Brain microvascular endothelial cell (primary cell): Measurements from ENCODE around the gene ZNF506.
"Not testable (repeated sequence)": the region's sequence is repeated elsewhere in the genome, so short reads cannot be mapped to it uniquely, and the experiment has no call there.

ENCODE experiments used
- DNase-seq: peaks from one replicate; pipeline ENCODE4 v3.0.0-alpha.2; 2020
- H3K27ac ChIP-seq: fragments of 250-450 bp; sonication (Bioruptor Pico); 2 replicates; pipeline ENCODE4 v1.5.1; 2020; ENCODE audit warnings: mild to moderate bottlenecking, moderate library complexity
- H3K27me3 ChIP-seq: fragments of 250-450 bp; sonication (Bioruptor Pico); replicated peaks from 2 replicates; pipeline ENCODE4 v1.5.1; 2020; ENCODE audit warnings: mild to moderate bottlenecking
- H3K36me3 ChIP-seq: fragments of 250-450 bp; sonication (Bioruptor Pico); replicated peaks from 2 replicates; pipeline ENCODE4 v1.5.1; 2020; ENCODE audit warnings: mild to moderate bottlenecking
- H3K4me3 ChIP-seq: 2 replicates; pipeline ENCODE4 v1.5.1; 2011; ENCODE audit warnings: low read depth, mild to moderate bottlenecking, control low read depth, low read length, moderate library complexity
- CTCF ChIP-seq: IDR thresholded peaks from 2 replicates; pipeline ENCODE4 v1.5.1; 2011; ENCODE audit warnings: low read depth, mild to moderate bottlenecking, moderate library complexity, low read length, control low read depth, inconsistent platforms; ENCODE audit errors: missing control alignments
- in situ Hi-C: cut with HindIII; loops from 2 replicates; pipeline ENCODE4 v1.10.0; 2017; ENCODE audit warnings: low sequenced_read_pairs, low pct_ligation_motif_present

The ZNF506 gene

DNA sequence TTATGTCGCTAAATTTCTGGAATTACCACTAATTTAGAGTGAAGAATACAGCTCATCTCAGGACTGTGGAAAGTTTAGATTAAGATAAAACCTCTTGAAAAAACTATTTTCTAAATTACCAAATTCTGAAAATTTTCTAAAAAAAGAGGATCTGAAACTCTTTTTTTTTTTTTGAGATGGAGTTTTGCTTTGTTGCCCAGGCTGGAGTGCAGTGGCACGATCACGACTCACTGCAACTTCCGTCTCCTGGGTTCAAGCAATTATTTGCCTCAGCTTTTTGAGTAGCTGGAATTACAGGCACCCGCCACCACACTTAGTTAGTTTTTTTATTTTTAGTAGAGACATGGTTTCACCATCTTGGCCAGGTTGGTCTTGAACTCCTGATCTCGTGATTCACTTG is 27.5 kb upstream of the ZNF506 start:
- no peak for DNase-seq
- Histone ChIP-seq H3K36me3 (no peaks in the 10 kb centered on the region), H3K27me3 (no peaks in the 10 kb centered on the region), H3K27ac (no peak overlapping the region), H3K4me3 (no peak overlapping the region)
- in situ Hi-C loops, result no loop called here
- no peak for TF ChIP-seq CTCF

DNA sequence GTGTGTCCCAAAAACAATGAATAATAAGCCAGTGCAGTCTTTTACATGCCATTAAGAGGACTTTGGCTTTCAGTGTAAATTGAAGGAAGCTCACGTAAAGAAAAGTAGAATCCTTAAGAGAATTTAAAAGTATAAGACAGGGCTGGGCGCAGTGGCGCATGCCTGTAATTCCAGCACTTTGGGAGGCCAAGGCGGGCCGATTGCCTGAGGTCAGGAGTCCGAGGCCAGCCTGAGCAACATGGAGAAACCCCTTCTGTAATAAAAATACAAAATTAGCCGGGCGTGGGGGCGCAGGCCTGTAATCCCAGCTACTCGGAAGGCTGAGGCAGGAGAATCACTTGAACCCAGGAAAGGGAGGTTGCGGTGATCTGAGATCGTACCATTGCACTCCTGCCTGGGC is 26.2 kb upstream of the ZNF506 start:
- TF ChIP-seq CTCF, result no peak
- H3K27ac ChIP-seq, result no peak overlapping the region
- no peaks in the 10 kb centered on the region for H3K36me3 ChIP-seq
- no peaks in the 10 kb centered on the region for H3K27me3 ChIP-seq
- H3K4me3 ChIP-seq, result no peak overlapping the region
- no peak for DNase-seq
- in situ Hi-C loops, result no loop called here

DNA sequence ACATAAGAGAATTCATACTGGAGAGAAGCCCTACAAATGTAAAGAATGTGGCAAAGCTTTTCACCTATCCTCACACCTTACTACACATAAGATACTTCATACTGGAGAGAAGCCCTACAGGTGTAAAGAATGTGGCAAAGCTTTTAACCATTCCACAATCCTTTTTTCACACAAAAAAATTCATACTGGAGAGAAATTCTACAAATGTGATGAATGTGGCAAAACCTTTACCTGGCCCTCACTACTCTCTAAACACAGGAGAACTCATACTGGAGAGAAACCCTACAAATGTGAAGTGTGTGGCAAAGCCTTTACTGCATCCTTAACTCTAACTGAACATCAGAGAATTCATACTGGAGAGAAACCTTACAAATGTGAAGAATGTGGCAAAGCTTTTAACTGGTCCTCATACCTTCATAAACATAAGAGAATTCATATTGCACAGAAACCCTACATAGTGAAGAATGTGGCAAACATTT is 14.0 kb upstream of the ZNF506 start:
- no peak for DNase-seq
- Histone ChIP-seq H3K4me3 (no peak overlapping the region), H3K27ac (no peak overlapping the region), H3K36me3 (no peaks in the 10 kb centered on the region), H3K27me3 (no peaks in the 10 kb centered on the region)
- in situ Hi-C loops, result no loop called here
- no peak for TF ChIP-seq CTCF

DNA sequence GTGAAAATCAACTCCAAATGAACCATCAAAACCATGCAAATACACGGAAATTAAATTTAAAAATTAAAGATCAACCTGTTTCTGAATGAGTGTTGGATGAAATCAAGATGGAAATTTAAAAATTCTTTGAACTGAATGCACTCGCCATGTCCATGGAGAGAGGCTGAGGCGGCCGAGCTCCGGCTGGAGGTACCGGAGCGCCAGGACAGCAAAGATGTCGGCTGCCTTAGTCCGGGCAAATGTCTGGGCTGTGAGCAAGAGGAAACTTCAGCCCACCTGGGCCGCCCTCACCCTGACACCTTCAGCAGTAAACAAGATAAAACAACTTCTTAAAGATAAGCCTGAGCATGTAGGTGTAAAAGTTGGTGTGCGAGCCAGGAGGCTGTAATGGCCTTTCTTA is 5.3 kb upstream of the ZNF506 start:
- Histone ChIP-seq H3K27ac (no peak overlapping the region), H3K4me3 (no peak overlapping the region), H3K36me3 (no peaks in the 10 kb centered on the region), H3K27me3 (no peaks in the 10 kb centered on the region)
- TF ChIP-seq CTCF, result no peak
- in situ Hi-C loops, result no loop called here
- DNase-seq, result no peak

DNA sequence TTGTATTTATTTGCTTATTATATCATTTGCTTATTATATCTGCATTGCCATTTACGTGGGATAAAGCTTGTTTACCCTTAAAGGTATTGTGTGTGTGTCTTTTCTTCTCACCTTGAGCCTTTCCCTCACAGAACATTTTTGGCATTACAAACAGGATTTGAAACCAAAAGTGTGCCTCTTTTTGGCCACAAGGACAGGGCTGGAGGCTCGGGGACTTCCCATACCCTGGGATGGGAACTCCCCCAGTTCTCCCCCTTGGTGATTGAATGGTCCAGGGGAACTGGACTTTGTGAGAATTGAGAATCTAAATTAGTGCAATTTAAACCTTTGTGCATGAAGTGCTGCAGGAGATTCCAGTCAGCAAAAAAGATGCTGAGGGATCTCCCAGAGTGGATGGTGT is 2.4 kb upstream of the ZNF506 start:
- Histone ChIP-seq H3K4me3 (no peak overlapping the region), H3K27me3 (no peaks in the 10 kb centered on the region), H3K36me3 (no peaks in the 10 kb centered on the region), H3K27ac (no peak overlapping the region)
- in situ Hi-C loops, result no loop called here
- TF ChIP-seq CTCF, result no peak
- no peak for DNase-seq

DNA sequence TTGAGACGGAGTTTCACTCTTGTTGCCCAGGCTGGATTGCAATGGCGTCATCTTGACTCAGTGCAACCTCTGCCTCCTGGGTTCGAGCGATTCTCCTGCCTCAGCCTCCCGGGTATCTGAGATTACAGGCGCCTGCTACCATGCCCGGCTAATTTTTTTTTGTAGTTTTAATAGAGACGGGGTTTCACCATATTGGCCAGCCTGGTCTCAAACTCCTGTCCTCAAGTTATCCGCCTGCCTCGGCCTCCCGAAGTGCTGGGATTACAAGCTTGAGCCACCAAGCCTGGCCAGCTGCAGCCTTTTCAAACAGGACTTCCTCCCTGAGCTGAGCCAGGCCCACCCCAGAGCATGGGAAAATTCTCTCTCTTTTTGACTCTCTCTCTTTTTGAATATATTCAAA is 426 bp upstream of the ZNF506 start:
- H3K27me3 ChIP-seq, H3K36me3 ChIP-seq, in situ Hi-C loops, DNase-seq: not testable (repeated sequence)
- Histone ChIP-seq H3K4me3 (peak overlapping the region; percentile 86), H3K27ac (peak overlapping the region; percentile 6)
